Tibial nerve (tissue), 4 donors: ENCODE data around the gene TPSG1.
"Not testable (repeated sequence)": the region's sequence is repeated elsewhere in the genome, so short reads cannot be mapped to it uniquely, and the experiment has no call there.

Source experiments
- EP300 ChIP-seq, 2 donors: sonication (generic); formaldehyde crosslinking; IDR thresholded peaks; one replicate each; pipeline ENCODE4 v1.6.1; 2017; ENCODE audit warnings: antibody characterized with exemption in 2 of 2, mild to moderate bottlenecking in 1 of 2
- POLR2A ChIP-seq, 2 donors: fragments of 450-650 bp; IDR thresholded peaks; one replicate each; pipeline ENCODE4 v1.6.1; 2017; ENCODE audit warnings: antibody characterized with exemption in 2 of 2, mild to moderate bottlenecking in 2 of 2, moderate library complexity in 2 of 2
- TF ChIP-seq, protein P1 (sequence below), 5 experiments: fragments of 200-600 bp in 3 of 5; fragments of 450-650 bp in 2 of 5; sonication (generic) in 3 of 5; IDR thresholded peaks; one replicate each; pipeline ENCODE4 v1.5.1; 2016 to 2019; ENCODE audit warnings: antibody characterized with exemption in 5 of 5, mild to moderate bottlenecking in 3 of 5, moderate library complexity in 2 of 5

DNA sequence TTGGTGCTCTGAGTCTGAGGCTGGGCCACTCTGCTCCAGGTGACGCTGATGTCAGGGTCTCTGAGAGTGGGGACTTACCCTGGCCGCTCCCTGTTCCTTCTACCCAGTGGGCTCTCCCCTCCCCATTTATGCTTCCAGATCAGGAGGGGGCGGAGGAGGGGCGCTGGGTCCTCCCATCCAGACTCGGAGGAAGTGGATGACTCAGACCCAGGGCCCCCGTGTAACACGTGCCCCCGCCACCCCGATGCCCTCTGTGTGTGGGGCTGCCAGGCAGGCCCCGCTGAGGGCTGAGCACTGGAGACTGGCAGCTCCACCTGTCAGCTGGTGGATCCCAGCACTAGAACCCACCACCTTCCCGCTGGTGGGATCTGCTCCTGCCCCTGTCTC lies 5.0 kb upstream of the TPSG1 start, which contains the start of gene TPSB2:
- TF ChIP-seq, protein P1, sequence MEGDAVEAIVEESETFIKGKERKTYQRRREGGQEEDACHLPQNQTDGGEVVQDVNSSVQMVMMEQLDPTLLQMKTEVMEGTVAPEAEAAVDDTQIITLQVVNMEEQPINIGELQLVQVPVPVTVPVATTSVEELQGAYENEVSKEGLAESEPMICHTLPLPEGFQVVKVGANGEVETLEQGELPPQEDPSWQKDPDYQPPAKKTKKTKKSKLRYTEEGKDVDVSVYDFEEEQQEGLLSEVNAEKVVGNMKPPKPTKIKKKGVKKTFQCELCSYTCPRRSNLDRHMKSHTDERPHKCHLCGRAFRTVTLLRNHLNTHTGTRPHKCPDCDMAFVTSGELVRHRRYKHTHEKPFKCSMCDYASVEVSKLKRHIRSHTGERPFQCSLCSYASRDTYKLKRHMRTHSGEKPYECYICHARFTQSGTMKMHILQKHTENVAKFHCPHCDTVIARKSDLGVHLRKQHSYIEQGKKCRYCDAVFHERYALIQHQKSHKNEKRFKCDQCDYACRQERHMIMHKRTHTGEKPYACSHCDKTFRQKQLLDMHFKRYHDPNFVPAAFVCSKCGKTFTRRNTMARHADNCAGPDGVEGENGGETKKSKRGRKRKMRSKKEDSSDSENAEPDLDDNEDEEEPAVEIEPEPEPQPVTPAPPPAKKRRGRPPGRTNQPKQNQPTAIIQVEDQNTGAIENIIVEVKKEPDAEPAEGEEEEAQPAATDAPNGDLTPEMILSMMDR (IDR thresholded peaks at IDR 0.05): not testable (repeated sequence)
- not testable (repeated sequence) for TF ChIP-seq POLR2A, EP300 (IDR thresholded peaks at IDR 0.05)
